ENCODE data around the gene UCHL3. TPM values are rescaled to one million over a fixed set of nuclear protein-coding genes. Genes with fewer than 3 reads are reported as not detected.

The UCHL3 gene
- total RNA-seq, 1 donor from 2014 or later = 39.6 TPM

DNA sequence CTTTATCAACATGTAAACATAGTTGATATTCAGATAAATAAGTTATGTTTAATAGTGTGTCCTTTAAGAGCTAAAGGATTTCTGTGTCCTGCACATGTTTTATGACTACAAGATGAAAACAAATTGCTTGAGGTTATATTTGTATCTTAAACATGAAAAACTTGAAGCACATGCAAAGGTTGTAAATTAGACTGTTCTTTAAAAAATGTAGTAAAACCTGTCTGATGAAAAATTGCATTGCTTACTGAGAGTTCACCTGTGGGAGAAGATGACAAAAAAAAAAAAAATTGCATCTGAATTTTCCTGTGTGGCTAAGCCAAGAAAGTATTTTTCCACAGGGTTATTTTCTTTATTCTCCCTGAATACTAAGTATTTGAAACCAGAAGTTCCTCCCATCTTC is 60.9 kb downstream of the UCHL3 start:
- H3K4me3 Mint-ChIP-seq (ENCODE audit: low read depth) = no peak overlapping the region
- TF ChIP-seq, protein P1, sequence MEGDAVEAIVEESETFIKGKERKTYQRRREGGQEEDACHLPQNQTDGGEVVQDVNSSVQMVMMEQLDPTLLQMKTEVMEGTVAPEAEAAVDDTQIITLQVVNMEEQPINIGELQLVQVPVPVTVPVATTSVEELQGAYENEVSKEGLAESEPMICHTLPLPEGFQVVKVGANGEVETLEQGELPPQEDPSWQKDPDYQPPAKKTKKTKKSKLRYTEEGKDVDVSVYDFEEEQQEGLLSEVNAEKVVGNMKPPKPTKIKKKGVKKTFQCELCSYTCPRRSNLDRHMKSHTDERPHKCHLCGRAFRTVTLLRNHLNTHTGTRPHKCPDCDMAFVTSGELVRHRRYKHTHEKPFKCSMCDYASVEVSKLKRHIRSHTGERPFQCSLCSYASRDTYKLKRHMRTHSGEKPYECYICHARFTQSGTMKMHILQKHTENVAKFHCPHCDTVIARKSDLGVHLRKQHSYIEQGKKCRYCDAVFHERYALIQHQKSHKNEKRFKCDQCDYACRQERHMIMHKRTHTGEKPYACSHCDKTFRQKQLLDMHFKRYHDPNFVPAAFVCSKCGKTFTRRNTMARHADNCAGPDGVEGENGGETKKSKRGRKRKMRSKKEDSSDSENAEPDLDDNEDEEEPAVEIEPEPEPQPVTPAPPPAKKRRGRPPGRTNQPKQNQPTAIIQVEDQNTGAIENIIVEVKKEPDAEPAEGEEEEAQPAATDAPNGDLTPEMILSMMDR (IDR thresholded peaks at IDR 0.05; ENCODE audit: unreplicated experiment) = no peak
- peaks cover 3% of the 10 kb centered on the region for H3K9me3 Mint-ChIP-seq (ENCODE audit: low read depth)
- no peak overlapping the region for H3K27ac Mint-ChIP-seq
- DNase-seq (ENCODE audit: low spot score, unreplicated experiment) = no peak
- peaks cover 6% of the 10 kb centered on the region for H3K36me3 Mint-ChIP-seq (ENCODE audit: insufficient read depth)
- H3K27me3 Mint-ChIP-seq = no peaks in the 10 kb centered on the region
- H3K4me1 Mint-ChIP-seq (ENCODE audit: low read depth) = peaks cover 8% of the 10 kb centered on the region

DNA sequence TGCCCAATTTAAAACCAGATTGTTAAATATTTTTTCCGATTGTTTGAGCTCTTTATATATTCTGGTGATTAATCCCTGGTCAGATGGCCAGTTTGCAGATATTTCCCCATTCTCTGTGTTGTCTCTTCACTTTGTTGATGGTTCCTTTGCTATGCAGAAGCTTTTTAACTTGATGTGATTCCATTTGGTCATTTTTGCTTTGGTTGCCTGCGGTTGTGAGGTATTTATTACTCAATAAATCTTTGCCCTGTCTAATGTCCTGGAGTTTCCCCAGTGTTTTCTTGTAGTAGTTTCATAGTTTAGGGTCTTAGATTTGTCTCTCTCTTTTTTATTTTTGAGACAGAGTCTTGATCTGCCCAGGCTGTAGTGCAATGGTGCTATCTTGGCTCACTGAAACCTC is 62.8 kb downstream of the UCHL3 start:
- peaks cover 11% of the 10 kb centered on the region for H3K4me1 Mint-ChIP-seq (ENCODE audit: low read depth)
- DNase-seq (ENCODE audit: low spot score, unreplicated experiment) = no peak
- H3K9me3 Mint-ChIP-seq (ENCODE audit: low read depth) = peaks cover 3% of the 10 kb centered on the region
- no peak overlapping the region for H3K27ac Mint-ChIP-seq
- TF ChIP-seq, protein P1 (IDR thresholded peaks at IDR 0.05; ENCODE audit: unreplicated experiment) = no peak
- H3K36me3 Mint-ChIP-seq (ENCODE audit: insufficient read depth) = peaks cover 6% of the 10 kb centered on the region
- H3K27me3 Mint-ChIP-seq = no peaks in the 10 kb centered on the region
- H3K4me3 Mint-ChIP-seq (ENCODE audit: low read depth) = no peak overlapping the region

DNA sequence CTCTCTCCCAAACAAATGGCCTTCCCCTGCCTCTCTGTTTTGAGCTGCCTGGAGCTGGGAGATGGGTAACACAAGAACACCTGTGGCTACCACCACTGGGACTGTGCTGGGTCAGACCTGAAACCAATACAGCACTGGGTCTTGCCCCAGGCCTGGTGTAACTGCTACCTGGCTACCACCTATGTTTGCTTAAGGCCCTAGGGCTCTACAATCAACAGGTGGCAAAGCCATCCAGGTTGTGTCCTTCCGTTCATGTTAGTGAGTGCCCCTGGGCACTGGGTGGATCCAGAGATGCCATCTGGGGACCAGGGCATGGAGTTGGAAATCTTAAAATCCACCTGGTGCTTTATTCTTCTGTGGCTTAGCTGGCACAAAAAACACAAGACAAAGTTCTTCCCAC is 67.6 kb downstream of the UCHL3 start:
- H3K4me1 Mint-ChIP-seq (ENCODE audit: low read depth) = peaks cover 11% of the 10 kb centered on the region
- TF ChIP-seq, protein P1 (IDR thresholded peaks at IDR 0.05; ENCODE audit: unreplicated experiment) = no peak

DNA sequence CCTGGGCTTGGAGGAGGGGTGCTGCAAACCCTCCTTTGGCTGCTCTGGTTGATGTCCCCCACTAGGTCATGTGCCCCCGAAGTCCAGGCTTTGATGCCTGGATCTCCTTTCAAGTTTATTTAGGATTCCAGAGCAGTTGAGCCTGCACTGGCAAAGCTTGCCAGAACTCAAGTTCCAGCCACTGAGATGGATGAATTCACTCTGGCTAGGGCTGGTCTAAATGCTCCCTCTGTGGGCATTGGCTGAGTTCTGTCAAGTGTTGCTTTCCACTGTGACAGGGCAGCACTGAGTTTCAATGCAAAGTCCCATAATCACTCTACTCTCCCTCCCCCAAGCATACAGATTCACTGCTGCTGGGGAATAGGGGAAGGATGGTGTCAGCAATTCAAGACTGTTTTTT is 68.7 kb downstream of the UCHL3 start:
- TF ChIP-seq, protein P1 (IDR thresholded peaks at IDR 0.05; ENCODE audit: unreplicated experiment) = no peak
- Mint-ChIP-seq H3K36me3 (ENCODE audit: insufficient read depth) (peaks cover 8% of the 10 kb centered on the region), H3K27me3 (no peaks in the 10 kb centered on the region), H3K9me3 (ENCODE audit: low read depth) (no peaks in the 10 kb centered on the region), H3K4me3 (ENCODE audit: low read depth) (no peak overlapping the region), H3K27ac (no peak overlapping the region), H3K4me1 (ENCODE audit: low read depth) (peaks cover 11% of the 10 kb centered on the region)
- no peak for DNase-seq (ENCODE audit: low spot score, unreplicated experiment)

More for the DNA sequence above, 67.6 kb downstream of the UCHL3 start:
- Mint-ChIP-seq H3K27ac (no peak overlapping the region), H3K27me3 (no peaks in the 10 kb centered on the region), H3K9me3 (ENCODE audit: low read depth) (peaks cover 3% of the 10 kb centered on the region), H3K4me3 (ENCODE audit: low read depth) (no peak overlapping the region), H3K36me3 (ENCODE audit: insufficient read depth) (peaks cover 10% of the 10 kb centered on the region)
- no peak for DNase-seq (ENCODE audit: low spot score, unreplicated experiment)

DNA sequence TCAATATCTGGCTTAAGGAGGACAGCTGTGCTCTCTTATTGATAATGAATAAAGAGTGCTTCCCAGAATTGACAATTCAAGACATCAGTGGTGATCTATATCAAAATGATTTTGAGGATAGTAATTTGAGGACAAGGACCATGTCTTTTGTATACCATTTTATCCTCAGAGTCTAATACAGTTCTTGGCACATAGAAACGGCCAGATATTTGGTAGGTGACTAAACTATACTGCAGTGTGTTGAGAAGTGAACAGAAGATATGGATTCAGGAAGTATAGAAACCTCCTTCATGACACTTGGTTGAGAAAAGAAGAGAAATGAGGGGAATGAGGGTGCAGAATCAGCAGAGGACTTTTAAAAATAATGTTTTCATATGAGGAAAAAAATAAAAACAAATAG is 70.4 kb downstream of the UCHL3 start:
- DNase-seq (ENCODE audit: low spot score, unreplicated experiment) = no peak
- Mint-ChIP-seq H3K36me3 (ENCODE audit: insufficient read depth) (peaks cover 8% of the 10 kb centered on the region), H3K4me3 (ENCODE audit: low read depth) (no peak overlapping the region), H3K4me1 (ENCODE audit: low read depth) (peaks cover 7% of the 10 kb centered on the region), H3K27ac (no peak overlapping the region), H3K9me3 (ENCODE audit: low read depth) (no peaks in the 10 kb centered on the region), H3K27me3 (no peaks in the 10 kb centered on the region)
- TF ChIP-seq, protein P1 (IDR thresholded peaks at IDR 0.05; ENCODE audit: unreplicated experiment) = no peak

Measured in progenitor cell of endocrine pancreas (in vitro differentiated cells).